HG03442 (cell line): ENCODE results near the gene ARHGEF10L.

ENCODE experiments used
- ATAC-seq: cut with Tn5 transposase; IDR thresholded peaks from one replicate; pipeline ENCODE4 v1.9.1; 2021; ENCODE audit warnings: mild to moderate bottlenecking, moderate library complexity; ENCODE audit not compliant: unreplicated experiment

Gene ARHGEF10L

DNA sequence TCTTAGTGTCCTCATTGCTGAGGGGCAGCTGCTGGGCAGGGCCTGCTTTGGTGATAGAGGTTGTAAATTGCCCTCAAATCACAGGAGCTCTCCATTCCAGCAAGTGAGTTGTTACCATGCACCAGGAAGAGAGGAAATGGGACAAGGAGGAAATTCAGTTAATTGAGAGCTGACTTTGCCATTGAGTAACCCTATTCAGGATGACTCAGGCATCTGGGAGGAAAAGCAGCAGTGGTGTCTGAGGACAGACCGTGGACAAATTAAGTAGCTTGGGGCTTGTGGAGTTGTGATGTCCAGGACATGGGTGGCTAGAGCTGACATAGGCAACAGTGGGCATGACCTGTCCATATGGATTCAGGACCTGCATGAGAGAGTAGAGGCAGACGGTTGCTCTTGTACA is 5.9 kb downstream of the ARHGEF10L start:
- no peak for ATAC-seq

DNA sequence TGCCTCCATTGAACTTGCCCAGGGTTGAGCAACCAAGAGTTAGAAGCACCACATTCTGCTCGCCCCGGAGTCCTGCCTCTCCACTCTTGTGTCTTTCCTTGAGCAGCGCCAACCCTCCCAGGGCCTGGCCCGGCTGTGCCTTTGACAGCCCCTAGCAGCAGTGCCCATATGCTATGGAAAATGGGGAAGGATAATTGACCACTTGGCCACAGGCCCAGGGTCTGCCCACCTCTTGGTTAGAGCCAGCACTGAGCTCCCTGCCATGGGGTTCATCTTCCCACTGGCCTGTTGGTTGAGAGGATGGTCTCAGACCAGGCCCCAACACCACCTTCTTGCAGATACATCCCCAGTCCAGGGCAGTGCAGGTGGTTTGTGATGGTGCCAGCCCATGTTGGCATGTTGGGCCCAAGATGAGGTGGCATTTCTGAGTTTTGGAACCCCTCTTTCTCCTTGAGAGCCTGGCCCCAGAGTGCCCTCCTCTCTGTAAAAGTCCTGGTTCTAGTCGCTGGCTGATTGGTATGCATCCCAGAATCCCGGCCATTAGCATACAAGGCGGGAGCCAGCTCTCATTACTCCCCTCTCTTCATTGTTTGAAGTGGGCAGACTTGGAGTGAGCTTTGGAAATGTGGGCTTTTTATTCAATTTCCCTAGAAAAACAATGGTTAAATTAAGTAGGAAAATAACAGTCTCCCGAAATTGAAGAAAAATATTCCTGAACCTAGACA is 7.6 kb downstream of the ARHGEF10L start:
- ATAC-seq, result no peak

DNA sequence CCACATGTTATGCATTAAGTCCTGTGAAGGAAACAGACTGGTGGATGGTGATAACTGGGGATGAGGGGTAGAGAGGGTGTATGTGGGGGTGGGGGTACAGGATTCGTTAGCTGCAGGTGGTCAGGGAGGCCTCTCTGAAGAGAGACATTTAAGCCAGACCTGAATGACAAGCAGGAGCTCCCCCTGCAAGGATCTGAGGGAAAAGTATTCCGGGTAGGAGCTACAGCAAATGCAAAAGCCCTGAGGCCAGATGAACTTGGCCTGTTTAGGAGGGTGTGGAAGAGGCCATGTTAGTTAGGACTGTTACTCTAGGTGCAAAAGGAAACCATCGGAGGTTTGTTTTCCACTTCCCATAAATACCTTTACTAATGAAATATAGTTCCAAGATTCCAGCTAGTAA is 9.9 kb downstream of the ARHGEF10L start:
- no peak for ATAC-seq

DNA sequence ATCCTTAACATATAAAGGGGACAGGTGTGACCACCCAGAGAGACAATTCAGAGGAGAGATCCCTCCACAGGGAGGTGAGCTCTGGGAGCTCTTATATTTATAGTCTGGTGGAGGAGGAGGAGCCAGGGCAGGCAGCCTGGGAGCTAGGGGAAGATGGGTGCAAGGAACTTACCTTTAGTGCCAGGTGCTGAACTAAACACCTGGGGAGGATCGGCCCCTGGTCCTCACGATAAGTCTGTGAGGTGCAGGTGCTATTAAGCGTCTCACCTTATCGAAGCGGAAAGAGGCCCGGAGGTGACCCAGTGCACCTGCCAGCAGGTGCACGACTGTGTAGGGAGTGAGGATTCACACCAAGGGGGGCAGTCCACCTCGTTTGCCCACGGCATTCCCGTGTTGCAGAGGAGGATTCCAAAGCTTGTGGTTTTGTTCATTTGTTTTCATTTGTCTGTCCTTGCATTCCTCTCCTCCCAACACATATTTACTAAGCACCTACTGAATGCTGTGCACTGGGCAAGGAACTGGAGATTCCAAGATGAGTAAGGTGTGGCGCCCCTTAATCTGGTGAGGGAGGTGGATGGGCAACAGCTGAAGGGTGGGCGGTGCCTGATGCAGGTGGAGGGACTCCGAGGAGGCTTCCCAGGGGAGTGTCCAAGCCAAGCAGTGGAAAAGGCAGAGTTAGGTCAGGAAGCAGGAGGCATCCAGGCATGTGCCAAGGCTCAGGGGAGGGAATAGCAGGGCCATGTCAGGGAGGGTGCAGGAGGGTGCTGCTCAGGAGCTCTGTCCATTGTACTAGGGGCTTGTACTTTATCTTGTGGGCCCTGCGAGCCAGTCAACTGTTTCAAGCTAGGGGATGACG is 11.5 kb downstream of the ARHGEF10L start:
- ATAC-seq, result no peak

DNA sequence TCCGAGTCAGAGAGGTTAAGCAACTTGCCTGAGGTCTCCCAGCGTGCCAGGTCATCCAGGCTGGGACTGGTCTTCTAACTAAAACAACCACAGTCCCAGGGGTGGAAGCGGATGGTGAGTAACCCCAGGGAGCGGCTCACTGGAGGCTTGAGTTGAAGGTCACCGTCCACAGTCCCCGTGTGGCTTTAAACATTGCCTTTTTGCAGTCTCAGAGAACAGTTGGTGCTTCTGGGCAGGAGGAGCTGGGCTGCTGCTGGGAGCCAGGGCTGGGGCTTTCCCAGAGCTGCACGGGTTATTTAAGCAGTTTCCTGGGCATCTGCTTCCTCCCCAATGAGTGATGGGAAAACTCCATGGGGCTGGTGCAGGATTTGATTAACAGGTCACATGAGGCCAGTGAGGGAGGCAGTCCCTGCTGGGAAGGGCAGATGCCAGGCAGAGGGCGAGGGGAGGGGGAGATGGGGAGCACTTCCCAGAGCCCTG is 12.3 kb downstream of the ARHGEF10L start:
- no peak for ATAC-seq

DNA sequence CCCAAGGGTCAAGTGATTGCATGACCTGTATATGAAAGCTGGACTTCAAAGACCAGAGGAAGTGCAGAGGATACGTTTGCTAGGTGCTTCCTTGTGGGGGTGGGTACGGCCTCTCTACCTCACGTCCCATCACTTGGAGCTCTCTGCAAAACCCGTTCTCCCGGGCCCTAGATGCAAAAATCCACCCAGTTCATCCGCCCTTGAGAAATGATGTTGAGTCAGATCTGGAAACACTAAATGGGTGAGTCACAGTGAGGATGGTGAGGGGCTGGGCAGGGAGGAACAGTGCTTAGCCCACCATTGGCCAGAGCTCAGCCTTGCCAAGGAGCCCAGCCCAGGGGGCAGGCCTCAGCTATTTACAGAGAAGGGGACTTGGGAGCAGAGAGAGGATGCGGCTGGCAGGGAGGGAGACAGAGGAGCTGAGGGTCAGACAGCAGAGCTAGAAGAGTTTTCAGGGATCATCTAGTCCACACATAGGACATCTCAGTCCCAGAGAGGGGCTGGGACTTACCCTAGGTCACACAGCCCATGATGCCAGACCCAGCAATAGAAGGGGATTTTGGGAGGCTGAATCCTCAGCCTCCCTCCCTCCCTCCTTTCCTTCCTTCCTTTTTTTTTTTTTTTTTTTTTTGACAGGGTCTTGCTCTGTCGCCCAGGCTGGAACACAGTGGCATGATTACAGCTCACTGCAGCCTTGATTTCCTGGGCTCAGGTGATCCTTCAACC is 14.6 kb downstream of the ARHGEF10L start:
- no peak for ATAC-seq

DNA sequence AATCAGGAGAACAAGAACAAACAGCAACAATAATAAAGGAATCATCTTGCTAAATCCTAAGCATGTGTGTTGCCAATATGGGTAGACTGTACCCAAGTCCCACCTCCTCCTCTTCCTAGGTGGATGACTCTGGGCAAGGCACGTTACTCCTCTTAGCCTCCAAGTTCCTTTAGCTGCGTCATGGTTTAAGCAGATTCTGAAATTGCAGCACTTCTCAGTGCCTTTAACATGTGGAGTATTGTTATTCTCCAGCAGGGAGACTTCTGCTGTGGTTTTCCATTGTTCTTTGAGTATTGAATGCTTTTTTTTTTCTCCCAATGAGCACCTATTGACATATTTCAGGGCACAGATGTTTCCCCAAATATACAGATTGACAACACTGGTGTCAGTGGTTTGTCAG is 15.5 kb downstream of the ARHGEF10L start:
- no peak for ATAC-seq

DNA sequence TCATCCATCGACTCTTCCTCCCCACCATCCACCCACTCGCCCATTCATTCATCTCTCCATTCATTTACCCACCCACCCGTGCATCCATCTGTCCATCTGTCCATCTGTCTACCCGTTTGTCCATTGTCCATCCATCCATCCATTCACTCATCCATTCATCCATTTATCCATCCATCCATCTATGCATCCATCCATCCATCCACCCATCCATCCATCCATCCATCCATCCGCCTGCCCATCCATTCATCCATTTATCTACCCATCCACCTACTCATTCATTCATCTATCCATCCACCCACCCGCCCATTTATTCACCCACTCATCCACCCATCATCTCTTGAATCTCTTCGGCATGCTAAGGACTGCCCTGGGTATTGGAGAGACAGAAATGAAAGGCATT is 18.5 kb downstream of the ARHGEF10L start:
- ATAC-seq, result no peak

DNA sequence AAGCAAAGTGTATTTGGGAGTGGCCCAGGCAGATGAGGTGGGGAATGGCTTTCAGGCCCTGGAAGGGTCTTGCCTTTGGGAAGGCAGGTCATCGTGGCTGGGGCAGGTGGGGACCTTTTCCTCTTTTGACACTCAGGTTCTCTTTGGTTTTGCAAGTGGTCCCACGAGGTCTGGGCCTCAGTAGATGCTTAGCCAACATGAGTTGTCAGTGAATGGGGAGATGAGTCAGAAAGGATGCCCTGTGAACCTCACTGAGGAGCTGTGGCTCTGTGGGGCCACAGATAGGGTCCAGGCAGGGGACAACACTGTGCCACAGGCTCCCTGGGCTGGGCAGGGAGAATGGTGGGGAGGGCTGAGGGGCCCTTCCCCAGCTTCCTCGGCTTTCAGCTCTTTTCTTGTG is 19.0 kb downstream of the ARHGEF10L start:
- no peak for ATAC-seq

DNA sequence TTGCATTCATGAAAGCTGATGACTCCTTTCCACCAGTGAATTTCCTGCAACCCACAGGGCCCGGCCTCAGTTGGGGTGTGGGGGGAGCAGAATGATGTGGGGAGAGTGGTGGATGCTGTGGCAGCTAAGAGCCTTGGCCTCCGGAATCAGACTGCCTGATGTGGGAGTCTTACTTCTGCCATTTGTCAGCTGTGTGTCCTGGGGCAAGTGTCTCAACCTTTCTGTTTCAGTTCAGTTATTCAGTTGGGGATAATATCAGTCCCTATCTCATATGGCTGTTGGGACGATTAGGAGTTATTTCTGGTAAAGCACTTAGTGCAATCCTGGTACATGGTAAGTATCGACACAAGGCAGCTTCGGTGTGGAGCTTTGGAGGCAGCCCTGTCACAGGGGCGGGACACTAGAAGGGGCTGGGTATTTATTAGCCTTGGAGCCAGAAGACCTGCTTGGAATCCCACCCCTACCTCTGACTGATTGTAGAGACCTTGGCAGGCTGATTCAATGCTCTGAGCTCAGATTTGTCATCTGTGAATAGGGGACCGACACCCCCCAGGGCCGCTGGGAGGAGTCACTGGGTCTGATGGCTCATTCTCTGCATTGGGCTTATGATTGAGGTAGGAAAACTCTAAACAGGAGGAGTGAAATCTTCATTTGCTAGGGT is 19.6 kb downstream of the ARHGEF10L start:
- ATAC-seq, result no peak

DNA sequence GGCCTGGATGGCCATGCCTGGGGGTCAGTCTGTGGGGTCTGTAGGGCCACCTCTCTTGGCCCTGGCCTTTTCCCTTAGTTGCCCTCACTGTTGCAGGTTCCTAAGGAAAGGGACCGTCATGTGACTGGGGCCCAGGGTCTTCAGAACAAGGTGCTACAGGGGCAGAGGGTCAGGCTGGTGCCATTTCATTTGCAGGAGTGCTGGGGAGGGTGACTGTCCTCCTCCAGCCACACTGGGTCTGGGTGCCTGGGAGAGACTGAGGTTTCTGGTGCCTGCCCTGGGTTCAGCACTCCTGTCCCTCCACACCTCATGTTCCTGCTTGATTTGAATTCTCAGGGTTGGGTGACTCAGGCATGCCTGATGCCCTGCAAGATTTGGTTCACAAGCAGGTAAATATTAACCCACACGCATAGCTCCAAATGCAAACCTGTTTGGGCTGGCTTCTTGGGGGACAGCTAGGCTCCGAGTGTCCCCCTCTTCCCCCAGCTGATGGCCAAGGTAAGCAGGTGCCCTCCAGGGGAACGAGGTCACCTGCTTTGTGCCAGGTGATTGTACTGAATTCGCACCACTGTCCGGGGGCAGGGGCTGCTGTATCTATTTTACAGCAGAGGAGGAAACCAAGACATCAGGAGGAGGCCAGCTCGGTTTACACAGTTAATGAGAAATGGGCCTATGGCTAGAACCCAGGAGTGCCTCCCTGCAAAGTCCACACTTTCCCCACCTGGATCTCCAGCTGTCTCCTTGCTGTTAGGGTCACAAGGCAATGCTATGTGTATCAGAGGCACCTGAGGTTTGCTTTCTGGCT is 20.3 kb downstream of the ARHGEF10L start:
- no peak for ATAC-seq

DNA sequence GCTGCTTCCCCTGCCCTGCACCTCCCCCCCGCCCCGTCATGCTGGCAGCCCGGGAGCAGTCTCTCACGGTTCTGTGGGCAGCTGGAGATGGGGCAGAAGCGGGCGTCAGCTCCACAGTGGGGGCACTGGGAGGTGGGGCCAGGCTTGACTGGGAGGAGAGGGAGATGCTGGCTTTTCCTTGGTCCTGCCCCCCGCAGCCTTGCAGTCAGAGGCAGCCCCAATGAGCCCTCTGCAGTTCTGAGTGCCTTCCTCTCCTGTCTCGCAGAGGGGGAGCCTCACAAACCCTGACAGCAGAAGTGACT is 21.7 kb downstream of the ARHGEF10L start:
- ATAC-seq, result no peak

DNA sequence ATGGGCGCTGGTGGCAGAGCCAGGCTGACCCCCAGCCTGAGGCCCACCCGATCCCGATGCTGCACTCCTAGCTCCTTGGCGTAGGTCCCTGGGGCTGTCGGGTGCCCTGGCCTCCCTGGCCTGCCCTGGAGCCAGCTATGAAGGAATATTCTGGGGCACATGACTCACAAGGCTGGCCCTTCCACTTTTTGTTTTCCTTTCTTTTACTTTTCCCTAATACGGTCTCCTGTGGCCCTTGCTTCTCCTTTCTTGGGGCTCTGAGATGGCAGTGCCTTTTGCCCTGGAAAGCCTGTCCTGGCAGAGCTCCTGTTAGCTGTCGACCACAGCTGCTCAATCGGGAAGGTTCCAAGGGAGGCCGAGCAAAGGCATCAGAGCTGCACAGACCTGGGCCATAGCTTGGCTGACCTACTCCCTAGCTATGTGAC is 22.1 kb downstream of the ARHGEF10L start:
- no peak for ATAC-seq

DNA sequence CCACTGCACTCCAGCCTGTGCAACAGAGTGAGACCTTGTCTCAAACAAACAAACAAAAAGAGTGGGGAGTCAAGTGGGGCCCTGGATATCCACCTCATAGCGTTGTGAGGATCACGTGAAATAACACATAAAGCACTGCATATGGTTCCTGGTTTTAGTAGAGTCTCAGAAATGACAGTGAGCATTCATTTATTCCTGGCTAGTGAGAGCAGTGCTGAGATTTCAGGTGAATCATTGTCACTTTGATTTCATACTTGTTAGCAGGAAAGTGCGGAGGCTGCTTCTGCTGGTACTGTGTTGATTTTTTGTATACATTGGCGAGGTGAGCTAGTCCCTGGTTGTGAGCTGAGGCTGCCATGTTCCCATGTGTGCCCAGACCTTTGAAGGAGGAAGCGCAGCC is 22.9 kb downstream of the ARHGEF10L start:
- ATAC-seq, result no peak

DNA sequence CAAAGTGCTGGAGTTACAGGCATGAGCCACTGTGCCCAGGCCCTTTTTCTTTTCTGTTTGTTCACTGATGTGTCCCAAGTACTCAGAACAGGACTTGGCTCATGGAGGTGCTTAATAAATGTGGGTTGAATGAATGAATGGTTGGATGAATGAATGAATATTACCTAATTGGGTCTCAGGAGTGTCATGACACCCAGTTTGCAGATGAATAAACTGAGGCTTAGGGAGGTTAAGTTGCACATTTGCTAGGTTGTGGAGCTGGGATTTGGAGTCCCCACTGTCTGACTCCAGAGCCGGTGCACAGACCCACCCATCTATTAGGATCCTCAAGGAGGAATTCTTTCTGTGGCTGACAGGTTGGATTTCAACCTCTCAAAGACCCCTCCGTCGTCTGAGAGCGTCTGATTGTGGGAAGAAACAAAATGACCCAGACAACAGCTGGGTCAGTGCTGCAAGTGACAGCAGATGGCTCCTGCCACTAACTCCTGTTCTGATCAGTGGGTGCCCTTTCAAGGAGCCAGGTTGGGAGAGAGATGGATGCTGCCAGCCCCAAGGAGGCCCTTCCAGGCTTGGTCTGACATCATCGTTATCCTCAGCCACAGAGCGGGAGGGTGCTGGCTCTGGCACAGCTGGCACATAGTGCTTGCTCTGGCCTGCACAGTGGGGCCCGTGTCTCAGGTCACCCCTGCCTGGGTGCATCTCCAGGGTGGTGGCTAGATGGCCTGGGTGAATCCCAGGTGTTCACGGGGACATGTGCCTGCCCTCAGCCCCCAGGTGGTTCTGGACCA is 24.2 kb downstream of the ARHGEF10L start:
- ATAC-seq, result no peak

DNA sequence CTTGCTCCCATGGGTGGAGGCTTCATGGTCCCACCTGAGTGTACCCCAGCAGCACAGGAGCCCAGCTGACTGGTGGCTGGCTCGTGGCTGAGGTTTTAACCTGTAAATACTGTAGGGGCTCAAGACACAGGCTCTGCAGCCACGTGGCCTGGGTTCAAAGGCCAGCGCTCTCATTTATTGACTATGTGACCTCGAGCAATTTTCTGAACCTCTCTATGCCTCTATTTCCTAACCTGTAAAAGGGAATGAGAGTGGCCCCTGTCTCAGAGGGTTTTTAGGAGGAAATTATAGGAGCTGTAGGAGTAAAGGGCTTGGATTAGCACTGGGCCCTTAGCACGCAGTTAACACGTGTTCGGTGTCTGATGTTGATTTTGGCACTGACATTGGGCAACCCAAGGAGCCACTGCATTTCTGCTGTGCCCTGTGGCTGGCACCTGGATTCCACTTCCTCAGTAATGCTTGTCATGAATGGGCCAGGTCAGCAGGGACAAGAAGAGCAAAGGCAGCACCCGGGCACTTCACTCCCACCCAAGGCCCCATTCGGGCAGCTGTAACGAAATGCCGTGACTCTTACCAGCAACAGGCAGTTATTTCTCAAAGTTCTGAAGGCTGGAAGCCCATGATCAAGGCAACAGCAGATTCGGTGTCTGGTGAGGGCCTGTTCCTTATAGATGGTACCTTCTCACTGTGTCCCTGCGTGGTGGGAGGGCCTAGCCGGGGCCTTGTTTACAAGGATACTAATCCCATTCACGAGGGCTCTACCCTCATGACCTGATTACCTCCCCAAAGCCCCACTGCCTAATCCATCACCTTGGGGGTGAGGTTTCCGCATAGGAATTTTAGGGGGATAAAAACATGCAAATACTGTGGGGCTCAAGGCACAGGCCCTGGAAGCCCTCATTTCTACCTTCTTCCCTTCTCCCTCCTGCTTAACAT is 25.2 kb downstream of the ARHGEF10L start:
- no peak for ATAC-seq

DNA sequence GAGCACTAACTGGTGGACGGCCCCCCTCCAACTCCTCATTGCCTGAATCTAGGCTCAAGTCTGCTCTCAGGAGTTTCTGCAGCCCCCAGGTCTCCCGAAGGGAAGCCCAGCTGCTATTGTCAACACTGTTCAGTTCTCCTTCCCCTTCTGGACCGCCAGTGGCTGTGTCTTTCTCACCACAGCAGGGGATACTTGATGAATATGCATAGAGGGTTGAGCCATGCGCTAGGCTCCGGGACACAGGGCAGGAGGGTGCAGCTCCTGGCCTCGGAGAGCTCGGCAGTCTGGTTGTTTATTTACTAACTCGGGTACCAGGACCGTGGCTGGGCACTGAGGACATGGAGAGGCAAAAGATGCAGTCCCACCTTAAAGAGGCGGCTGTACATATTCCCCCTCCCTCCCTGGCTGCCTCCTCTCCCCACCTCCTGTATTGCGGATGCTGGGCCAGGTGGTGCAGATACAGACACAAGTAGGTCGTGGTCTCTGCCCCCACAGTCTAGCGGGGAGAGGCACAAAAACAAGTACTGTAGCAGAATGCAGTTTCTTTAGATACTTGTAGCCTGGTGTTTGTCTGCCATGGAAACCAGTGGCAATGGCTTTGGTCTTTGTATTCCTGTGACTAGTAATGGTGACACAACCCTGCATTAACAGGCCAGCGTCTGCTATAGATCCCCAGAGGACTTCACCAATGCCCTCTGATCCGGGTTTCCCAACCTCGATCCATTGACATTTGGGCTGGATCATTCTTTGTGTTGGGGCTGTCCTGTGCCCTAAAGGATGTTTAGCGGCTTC is 26.2 kb downstream of the ARHGEF10L start:
- ATAC-seq, result no peak

DNA sequence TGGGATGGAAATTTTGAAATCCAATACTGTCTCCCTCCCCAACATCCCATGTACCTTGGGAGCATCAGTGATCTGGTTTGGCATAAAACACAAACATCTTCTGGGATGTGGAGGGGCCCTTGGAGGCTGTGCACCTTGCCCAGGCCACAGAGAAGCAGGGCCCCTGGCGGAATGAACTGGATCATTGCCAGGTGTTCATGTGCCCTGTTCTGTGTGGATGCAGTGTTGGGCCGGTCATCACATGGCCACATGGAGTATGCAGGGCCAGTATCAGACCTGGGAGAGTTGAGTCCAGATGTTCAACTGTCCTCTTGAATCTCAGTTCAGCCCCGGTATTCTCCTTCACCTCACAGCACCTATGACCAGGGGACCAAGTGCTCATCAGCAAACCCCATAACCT is 26.9 kb downstream of the ARHGEF10L start:
- ATAC-seq, result no peak
